Glomerular visceral epithelial cell (primary cell): ENCODE data around the gene GHR.
"Not testable (repeated sequence)": the region's sequence is repeated elsewhere in the genome, so short reads cannot be mapped to it uniquely, and the experiment has no call there.

ENCODE experiments used
- DNase-seq: peaks from one replicate; pipeline ENCODE4 v3.0.0-alpha.2; 2016; ENCODE audit errors: extremely low spot score

GHR gene

GRCh38 chr5:42569953-42570548 is 146.8 kb downstream of the GHR start:
- no peak for DNase-seq

GRCh38 chr5:42570966-42571960 is 148.0 kb downstream of the GHR start:
- no peak for DNase-seq

GRCh38 chr5:42572313-42572712 is 149.1 kb downstream of the GHR start:
- DNase-seq: no peak

- DNase-seq: no peak
Measured at GRCh38 chr5:42573386-42573785, 150.1 kb downstream of the GHR start.

- not testable (repeated sequence) for DNase-seq
Measured at GRCh38 chr5:42575914-42576313, 152.7 kb downstream of the GHR start.

- not testable (repeated sequence) for DNase-seq
Measured at GRCh38 chr5:42578901-42579300, 155.7 kb downstream of the GHR start.

- DNase-seq: no peak
Measured at GRCh38 chr5:42579320-42579719, 156.1 kb downstream of the GHR start.

GRCh38 chr5:42581845-42582244 is 158.6 kb downstream of the GHR start:
- DNase-seq: no peak

- DNase-seq: no peak
Measured at GRCh38 chr5:42582723-42583122, 159.5 kb downstream of the GHR start.

GRCh38 chr5:42583322-42583721 is 160.1 kb downstream of the GHR start:
- peak; percentile 60 for DNase-seq

- DNase-seq: no peak
Measured at GRCh38 chr5:42586625-42587024, 163.4 kb downstream of the GHR start.

- no peak for DNase-seq
Measured at GRCh38 chr5:42587096-42587723, 164.0 kb downstream of the GHR start.

- DNase-seq: no peak
Measured at GRCh38 chr5:42590566-42590965, 167.3 kb downstream of the GHR start.

GRCh38 chr5:42591015-42591414 is 167.8 kb downstream of the GHR start:
- DNase-seq: no peak

GRCh38 chr5:42592401-42593140 is 169.3 kb downstream of the GHR start:
- DNase-seq: no peak

GRCh38 chr5:42593591-42593990 is 170.4 kb downstream of the GHR start:
- no peak for DNase-seq

- DNase-seq: no peak
Measured at GRCh38 chr5:42595597-42595996, 172.4 kb downstream of the GHR start.

GRCh38 chr5:42596817-42597216 is 173.6 kb downstream of the GHR start:
- no peak for DNase-seq

GRCh38 chr5:42597318-42597937 is 174.2 kb downstream of the GHR start:
- DNase-seq: no peak

GRCh38 chr5:42598311-42598710 is 175.1 kb downstream of the GHR start:
- DNase-seq: no peak

- DNase-seq: no peak
Measured at GRCh38 chr5:42599106-42599505, 175.9 kb downstream of the GHR start.
